Activated CD8-positive, alpha-beta memory T cell treated with anti-CD3 and anti-CD28 coated beads for 48 hours (primary cell): ENCODE results near the gene PUS10.

Source experiments
- DNase-seq, 3 experiments: peaks; one replicate each; pipeline ENCODE4 v3.0.0-alpha.2; 2020; ENCODE audit warnings: low read depth in 2 of 3, low spot score in 2 of 3

Gene PUS10

DNA sequence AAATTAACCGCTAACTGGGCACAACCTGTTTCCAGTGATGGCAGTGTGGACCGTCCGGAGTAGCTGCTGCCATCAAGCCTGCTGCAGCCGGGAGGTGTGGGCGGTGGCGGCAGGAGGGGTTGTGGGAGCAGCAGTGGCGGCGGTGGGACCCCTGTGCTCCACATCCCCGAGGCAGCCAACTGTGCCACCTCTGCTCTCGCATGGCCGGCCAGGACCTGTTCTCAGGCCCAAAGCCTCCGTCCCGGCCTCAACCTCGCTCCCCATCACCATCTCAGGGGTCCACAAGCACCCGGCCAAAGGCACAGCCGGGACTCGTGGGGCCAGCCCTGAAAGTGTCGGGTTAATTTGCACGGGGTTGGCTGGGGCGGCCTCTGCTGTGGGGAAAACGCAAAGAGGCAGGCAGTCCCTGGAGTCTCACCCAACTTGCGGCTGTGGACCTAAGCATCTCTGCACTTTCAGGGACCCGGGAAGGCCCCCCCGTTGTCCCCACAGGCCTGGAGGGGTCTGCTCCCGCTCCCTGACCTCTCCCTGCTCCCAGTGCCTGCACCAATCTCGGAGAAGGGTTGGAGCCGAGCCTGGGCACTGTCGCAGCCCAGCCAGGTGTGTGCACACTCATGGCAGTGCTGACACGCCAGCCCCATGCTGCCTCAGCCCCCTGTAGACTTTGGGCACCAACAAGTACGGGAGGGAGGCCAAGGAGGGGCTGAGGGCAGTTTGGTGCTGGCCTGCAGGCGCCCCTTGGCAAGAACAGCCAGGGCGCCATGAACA is 45.0 kb downstream of the PUS10 start:
- no peak for DNase-seq

DNA sequence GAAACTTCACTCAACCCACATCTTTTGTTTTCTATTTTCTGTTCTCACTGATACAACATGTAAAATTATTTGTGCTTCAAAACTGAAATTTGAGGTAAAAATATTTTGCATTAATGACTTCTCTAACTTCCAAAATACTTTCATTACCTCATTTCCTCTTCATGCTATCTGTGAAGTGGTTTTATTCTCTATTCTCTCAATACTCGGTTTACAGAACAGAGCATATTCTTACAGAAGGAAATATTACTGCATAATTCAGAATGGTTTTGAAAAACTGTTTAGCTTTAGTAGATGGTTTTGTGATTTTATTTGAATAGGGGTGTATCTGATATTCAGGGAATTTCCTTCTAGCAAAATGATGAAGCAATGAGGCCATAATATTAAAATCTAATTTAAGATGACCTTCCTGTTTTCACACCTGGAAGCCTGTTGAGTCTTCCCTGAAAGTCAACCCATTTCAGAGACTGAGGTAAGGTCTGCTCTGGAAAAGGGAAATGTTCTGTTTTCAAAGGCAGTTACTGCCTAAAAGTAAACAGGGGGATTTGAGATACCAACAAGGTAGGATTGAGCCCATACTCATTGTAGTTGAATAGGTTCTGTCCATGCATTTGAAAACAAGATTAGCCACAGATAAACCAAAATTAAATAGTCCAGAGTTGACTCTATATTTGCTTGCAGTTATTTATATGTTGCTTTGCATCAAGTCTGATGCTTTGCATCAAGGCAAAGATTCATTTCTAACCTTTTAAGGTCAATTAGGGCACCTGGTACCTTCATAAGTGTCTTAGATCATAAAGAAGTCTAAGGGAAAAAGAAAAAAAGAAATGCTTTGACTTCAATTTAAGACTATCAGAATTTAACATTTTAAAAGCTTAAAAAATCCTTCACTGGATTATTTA is 51.3 kb downstream of the PUS10 start:
- DNase-seq: no peak

DNA sequence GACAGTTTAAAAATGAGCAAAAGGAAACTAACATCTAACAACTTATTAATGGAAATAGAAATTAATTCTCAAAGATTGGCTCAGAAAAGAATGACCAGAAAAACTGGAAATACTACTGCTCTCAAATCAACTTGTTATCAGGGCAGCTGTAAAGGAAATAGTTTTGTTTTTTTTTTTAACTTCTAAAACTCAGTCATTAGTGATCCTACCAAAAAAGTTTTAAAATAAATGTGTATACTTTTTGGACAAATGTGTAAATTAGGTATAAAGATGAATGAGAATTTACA is 52.6 kb downstream of the PUS10 start:
- no peak for DNase-seq

DNA sequence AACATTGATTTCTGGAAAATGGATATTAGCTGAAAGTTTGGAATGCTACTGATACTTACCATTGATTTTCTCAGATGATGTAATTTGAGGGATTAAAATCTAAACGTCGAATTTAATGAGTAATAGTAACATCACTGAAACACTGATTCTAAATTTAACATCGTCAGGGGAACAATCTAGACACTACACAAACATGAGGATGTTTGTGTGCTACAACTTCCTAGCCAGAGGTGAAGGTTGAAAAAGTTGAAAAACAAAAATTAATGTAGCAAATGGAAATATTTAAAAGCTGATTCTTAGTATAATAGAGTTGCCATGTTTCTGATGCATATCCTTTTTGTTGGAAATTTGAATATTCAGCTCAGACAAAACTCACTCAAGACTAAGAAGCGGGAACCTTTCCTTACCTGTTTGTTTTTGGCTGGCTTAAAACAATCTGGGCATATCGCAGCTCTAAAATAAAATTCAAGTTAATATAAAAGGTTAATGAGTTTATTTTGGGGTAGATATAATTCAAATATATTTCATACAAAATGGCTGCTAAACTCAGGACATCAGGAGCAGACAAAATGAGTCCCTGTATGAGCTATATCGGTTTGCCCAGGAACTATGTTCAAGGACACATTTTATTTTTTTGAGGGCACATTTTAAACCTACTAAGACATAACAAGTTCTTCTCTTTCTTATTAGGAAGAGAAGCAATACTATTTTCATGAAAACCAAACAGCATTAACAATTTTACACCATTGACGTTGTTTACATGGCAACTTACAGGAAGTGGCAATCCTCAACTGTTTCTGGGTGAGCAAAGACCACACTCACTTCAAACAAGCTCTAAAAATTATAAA is 53.2 kb downstream of the PUS10 start:
- DNase-seq: no peak

DNA sequence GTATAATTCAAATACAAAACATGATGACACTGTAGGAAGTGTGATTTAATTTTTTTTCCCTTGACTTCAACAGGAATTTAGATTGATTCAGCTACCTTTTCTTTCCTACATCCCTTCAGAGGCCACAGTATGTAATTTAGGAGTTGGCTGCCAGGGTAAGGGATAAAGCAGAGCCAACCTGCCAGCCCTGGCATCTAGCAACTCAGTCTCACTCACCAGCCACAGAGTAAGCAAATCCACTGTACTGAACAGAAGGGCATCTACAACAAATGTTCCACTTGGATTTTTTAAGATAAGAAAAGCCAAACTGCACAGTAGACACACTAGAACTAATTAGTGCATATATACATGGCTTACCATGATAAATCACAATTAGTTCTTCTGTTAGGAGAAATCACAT is 54.9 kb downstream of the PUS10 start:
- no peak for DNase-seq

DNA sequence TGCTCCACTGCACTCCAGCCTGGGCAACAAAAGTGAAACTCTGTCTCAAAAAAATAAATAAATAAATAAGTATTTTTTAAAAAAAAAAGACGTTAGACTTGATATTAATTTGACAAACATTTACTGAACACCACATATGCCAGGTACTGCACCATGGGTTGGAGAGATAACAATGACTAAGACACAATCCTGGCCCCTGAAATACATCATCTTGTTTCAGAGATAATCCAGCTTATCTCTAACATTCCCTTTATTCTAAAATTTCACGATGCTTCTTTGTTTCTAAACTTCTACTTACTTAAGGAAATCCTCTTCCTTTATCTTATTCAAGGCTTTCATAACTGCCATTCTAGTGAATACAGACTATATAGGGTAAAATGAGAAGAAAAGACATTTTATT is 55.5 kb downstream of the PUS10 start:
- DNase-seq: no peak

DNA sequence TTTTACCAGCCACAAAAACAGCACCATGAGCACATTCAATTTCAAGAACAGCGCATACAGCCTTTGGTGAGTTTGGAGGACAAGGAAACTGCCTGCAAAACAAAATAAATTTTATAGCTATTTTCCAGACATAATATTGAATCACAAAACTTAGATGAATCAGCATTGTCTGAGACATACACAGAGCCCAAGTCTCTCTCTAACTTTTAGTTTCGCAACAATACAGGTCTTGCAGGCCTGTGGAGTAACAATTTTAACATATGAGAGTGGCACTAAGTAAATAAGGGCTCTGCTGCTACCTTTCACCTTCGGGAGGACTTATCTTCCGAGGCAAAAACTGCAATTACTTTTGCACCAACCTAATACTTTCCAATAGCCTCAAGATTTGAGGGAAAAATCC is 56.6 kb downstream of the PUS10 start:
- DNase-seq: no peak

DNA sequence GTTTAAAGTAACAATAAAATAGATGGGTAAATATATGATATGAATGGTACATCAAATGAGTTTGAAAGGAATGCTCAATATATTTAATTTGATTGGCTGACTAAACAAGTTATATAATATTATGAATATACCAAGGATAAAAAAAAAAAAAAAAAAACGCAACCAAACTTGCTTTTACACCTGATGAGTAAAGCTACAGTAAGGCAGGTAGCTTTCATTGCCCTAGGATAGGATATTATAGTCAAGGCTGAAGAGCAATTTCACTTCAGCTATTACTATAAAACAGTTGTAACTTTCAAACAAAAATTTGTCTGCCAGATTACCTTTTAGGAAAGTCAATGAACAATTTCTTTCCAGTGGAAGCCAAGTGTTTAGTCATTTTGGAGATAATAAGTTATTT is 57.3 kb downstream of the PUS10 start:
- no peak for DNase-seq

DNA sequence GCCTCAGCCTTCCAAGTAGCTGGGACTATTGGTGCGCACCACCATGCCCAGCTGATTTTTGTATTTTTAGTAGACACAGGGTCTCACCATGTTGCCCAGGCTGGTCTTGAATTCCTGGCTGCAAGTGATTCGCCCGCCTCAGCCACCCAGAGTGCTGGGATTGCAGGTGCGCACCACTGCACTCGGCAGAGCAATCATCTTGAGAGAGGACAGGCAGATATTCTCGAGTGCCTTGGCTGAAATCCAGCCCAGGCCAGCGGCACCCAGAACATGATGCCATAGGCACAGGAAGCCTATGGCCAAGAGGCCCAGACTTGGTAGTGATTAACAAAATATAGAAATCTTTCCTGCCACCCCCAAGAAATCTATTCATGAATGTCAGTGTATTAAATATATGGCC is 58.6 kb downstream of the PUS10 start:
- DNase-seq: no peak

DNA sequence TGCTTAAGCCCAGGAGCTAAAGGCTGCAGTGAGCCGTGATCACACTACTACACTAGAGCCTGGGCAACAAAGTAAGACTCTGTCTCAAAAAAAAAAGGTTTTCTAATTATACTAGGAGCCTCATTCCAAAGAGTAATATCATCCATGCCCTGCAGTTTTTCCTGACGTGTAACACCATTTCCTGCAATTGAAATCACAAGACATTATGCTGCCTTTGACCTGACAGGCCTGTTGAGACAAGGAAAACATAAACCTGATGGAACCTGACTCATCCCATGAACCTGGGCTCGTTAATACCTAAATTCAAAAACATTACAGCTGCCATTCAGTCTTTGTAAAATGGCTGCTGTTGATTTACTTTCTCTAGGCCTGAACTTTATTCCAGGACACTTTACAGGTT is 59.3 kb downstream of the PUS10 start:
- no peak for DNase-seq

DNA sequence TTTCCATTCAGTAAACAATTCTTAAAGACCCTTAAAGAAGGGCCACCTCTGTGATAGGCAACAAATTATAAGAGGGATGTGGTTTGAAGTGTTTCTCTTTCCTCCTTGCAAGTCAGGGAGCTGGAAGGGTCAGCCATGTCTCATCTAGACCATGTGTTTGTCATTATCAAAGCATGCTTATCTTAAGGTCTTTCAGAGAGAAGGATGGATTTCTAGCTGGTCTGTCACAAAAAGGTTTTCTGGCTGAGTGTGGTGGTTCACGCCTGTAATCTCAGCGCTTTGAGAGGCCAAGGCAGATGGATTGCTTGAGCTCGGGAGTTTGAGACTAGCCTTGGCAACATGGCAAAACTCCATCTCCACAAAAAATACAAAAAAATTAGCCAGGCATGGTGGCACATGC is 59.7 kb downstream of the PUS10 start:
- DNase-seq: no peak

DNA sequence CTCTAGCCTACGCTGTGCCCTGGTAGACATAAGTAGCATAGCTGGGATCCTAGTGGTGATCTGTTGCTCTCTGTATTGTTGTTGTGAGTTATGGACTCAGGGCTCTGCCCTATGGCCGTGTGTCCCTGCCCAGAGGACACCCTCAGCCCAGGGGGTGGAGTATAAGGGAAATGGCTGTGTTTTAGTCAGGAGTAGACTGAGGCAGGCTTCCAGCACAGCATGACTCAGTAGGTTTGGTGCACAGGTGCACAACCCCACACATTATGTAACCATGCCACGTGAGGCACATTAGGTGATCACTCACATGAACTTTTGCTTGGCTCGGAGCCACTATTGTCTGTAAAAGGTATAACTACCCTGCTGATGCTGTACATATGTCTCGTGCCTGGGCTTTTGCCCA is 60.4 kb downstream of the PUS10 start:
- no peak for DNase-seq

DNA sequence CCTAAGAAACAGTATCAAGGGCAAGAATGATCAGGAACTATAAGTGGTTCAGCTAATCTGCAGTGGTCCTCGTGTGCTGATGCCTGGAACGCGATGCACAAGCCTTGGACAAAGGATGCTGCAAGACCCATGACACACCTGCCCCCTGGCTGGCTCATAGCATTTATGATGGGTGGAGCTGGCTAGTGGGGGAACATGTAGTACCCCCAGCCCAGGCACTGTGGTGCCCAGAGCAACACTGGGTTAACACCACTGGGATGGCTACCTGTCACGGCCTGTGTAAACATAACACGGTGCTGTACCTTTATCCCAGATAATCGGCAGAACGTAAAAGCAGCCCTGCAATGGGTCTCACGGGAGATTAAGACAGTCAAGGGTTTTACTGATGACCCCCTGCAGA is 60.8 kb downstream of the PUS10 start:
- DNase-seq: no peak

DNA sequence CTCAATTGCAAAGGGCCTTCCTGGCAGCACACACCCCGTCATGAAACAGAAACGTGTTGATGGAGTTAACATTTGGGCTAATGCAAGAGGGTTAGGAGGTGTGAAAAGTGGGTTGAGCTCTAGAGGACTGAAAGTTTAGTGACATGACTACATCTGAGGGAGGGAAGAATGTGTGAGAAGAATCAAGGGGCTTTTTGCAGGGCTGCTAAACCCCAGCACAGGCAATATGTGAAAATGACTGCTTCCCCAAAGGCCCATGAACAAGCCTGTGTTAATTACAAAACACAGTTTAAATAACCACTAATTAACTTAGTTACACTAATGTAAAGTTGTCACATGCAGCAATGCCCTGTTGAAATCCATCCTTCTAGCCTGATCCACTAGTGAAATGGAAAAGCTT is 63.9 kb downstream of the PUS10 start:
- DNase-seq: no peak

DNA sequence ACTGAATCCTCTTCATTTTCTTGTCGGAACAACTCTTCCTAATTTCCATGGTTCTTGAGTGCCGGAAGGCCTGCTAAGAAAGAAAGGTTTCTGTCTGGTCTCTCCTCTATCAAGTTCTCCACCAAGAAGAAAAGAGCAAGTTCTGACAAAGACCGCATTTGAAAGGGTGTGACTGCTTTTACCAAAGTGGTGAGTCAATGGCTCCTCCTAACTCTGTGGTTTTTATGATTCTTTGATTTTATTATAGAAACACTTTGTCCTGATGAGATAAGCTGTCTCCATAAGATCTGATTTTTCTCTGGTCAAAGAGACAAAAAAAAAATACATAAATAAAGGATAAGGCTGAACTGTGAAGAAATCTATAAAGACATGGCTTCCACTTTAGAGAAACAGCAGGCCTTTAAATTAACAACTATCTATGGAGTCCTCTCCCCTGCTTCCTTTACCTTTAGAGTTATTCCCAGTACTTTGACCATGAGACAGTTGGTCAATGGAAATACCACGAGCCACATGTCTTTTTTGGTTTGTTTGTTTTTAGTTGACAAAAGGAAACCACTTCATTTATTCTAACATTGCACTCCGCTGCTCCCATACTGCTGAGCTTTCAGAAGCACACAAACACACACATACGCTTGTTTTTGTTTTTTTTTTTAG is 69.0 kb downstream of the PUS10 start:
- DNase-seq: no peak

DNA sequence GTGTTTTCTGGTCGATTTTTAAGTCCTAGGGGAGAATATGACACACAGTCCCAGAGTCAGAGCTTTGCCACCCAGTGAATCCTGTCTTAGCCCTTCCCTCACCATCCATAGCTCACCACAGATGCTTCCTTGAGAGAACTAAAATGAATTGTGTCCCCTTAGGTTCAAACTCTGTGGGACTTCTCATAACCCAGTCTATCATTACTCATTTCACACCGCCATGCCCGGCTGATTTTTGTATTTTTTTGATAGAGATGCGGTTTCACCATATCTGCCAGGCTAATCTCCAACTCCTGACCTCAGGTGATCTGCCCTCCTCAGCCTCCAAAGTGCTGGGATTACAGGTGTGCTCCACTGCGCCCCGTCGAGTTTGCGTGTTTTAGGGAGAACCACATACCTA is 69.9 kb downstream of the PUS10 start:
- DNase-seq: no peak

DNA sequence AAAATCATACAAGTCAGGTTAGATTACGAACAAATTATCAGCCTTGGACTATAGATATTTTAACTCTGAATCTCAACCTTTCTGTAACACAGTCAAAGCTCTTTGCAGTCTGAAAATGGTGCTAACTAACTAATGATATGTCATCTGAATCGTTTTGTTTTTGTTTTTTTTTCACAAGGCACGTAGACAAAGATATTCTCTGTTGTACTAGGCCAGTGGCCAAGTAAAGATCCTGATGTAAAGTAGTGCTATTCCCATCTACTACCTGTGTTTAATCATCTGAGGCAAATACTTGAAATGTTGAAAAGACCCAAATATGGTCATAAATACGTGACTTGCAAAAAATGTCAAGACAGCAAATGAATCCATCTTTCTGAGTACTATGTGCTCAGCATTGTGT is 71.0 kb downstream of the PUS10 start:
- DNase-seq: no peak

DNA sequence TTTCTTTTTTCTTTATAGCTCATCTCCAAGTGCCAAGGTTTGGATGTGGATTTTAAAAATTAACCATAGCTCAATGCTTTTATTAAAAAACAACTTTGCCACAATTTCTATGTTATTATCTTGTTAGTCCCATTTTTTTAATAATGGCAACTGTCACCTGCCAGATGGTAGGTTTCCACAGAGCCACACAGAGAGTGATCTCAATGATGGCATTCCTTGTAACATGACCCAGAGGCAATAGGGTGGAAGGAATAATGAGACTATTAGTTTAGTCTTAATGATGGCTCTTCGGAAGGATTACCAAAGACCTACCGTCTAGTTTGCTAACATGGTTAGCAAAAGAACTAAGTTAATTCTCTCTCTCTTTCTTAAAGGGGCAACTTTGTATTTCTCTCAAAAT is 72.7 kb downstream of the PUS10 start:
- DNase-seq: no peak

DNA sequence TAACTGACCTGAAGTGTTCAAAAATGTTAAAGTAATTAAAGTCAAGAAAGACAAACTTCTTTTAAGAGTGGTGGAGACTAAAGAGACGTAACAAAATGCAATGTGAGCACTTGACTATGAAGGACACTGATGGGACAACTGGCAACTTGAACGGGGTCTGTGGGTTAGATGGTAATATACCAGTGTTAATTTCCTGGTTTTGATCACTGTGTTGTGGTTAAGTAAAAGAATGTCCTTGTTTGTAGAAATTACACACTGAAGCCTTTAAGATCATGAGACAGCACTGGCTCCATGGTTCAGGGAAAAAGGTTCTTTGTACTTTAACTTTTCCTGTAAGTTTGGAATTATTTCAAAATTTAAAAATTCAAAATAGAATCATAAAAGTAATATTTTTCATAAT is 78.4 kb downstream of the PUS10 start:
- no peak for DNase-seq

DNA sequence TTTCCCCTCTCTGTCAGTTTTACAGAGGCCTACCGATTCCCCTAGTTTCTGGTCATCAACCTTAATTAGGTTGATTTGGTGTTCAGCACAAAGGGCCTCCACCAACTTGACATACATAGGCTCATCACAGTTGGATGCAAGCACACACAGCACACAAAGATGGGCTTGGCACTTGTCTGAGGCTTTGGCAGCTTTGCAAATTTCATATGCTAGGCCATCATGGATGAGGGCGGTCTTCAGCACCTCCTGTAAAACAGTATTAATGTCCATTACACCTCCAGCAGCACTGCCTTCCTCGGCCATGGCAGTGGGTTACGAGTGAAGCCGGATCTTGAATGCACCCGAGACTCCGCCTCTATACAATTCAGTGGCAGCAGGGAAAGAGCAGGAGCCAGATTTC is 79.8 kb downstream of the PUS10 start:
- DNase-seq: no peak

DNA sequence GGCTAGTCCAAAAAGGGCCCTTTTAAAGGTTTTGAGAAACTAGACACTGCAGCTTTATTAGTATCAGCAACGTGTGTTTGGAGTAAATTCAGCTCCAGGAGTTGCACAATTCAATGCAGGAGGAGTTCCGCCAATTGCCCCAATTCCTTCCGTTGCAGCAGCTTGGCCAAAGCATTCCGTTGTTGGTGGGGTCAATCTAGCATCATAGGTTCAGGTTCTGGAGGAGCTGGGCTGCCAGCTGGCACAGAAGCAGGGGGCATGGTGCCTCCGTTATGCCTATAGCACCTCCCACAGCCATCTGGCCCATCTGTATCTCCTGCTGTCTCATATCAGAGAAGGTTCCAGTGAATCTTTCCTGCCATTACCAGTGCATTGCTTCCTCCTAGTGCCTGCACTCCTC is 81.3 kb downstream of the PUS10 start:
- DNase-seq: no peak
